H1 (cell line): Measurements from ENCODE around the gene XKR8. TPM values are rescaled to one million over a fixed set of nuclear protein-coding genes. Genes with fewer than 3 reads are reported as not detected.

Experiments used
- CTCF ChIA-PET: fragments of 300-600 bp; sonication (Branson Sonifier 250); formaldehyde crosslinking; loops from one replicate; lab custom pipeline; 2021; ENCODE audit not compliant: partially characterized antibody; lab: Charles Lee
- POLR2A ChIA-PET: fragments of 300-600 bp; sonication (Branson Sonifier 250); formaldehyde crosslinking; loops from one replicate; lab custom pipeline; 2021; ENCODE audit warnings: inconsistent platforms; ENCODE audit not compliant: partially characterized antibody; lab: Charles Lee
- DNase-seq, 2 experiments: peaks; one replicate each; pipeline versions ENCODE4 v3.0.0 to v3.0.0-alpha.2; 2010 to 2022; ENCODE audit warnings: low spot score in 2 of 2, low read depth in 1 of 2, mixed read lengths in 1 of 2
- FAIRE-seq: peaks from 2 replicates; lab custom pipeline; 2011; peaks lifted over from hg19 to GRCh38; lab: Jason Lieb, UNC
- H2AFZ ChIP-seq: 2 replicates; pipeline ENCODE4 v1.8.1; 2012; ENCODE audit warnings: low read length, inconsistent platforms
- H2AK5ac ChIP-seq: 2 replicates; pipeline ENCODE4 v1.6.1; 2013; ENCODE audit warnings: low read depth, low read length
- H2BK120ac ChIP-seq: replicated peaks from 2 replicates; pipeline ENCODE3; 2013; ENCODE audit warnings: low read depth, low read length, inconsistent platforms
- H2BK12ac ChIP-seq: 2 replicates; pipeline ENCODE4 v1.6.1; 2013; ENCODE audit warnings: low read depth, low read length
- H2BK15ac ChIP-seq: 2 replicates; pipeline ENCODE4 v1.6.1; 2013; ENCODE audit warnings: low read length
- H2BK20ac ChIP-seq: 2 replicates; pipeline ENCODE4 v1.6.1; 2013; ENCODE audit warnings: low read length
- H2BK5ac ChIP-seq: 2 replicates; pipeline ENCODE4 v1.6.1; 2013; ENCODE audit warnings: low read depth, low read length
- H3K14ac ChIP-seq: 2 replicates; pipeline ENCODE4 v1.6.1; 2013; ENCODE audit warnings: inconsistent platforms; ENCODE audit not compliant: insufficient read length
- H3K18ac ChIP-seq: 2 replicates; pipeline ENCODE4 v1.6.1; 2013; ENCODE audit warnings: low read length; ENCODE audit errors: extremely low read depth
- H3K23ac ChIP-seq: 2 replicates; pipeline ENCODE4 v1.6.1; 2013; ENCODE audit warnings: inconsistent platforms; ENCODE audit not compliant: insufficient read length
- H3K23me2 ChIP-seq: 2 replicates; pipeline ENCODE4 v1.6.1; 2013; ENCODE audit warnings: low read depth, low read length
- H3K27ac ChIP-seq: 2 replicates; pipeline ENCODE4 v1.6.1; 2011; ENCODE audit warnings: low read depth, low read length, inconsistent platforms
- H3K27me3 ChIP-seq, 4 experiments: replicated peaks in 1 of 4; 1 replicate in 1 of 4; 2 replicates in 3 of 4; pipeline versions ENCODE4 v1.6.1 to v1.8.1; 2011 to 2013; ENCODE audit warnings: low read length in 3 of 4, mild to moderate bottlenecking in 3 of 4, inconsistent platforms in 2 of 4, mixed read lengths in 2 of 4, moderate library complexity in 1 of 4; ENCODE audit not compliant: control insufficient read depth in 3 of 4, insufficient read depth in 3 of 4; ENCODE audit errors: extremely low read depth in 1 of 4
- H3K36me3 ChIP-seq, 4 experiments: 2 replicates each; pipeline versions ENCODE4 v1.6.1 to v1.8.1; 2011 to 2013; ENCODE audit warnings: mild to moderate bottlenecking in 4 of 4, low read length in 3 of 4, moderate library complexity in 2 of 4, control low read depth in 1 of 4, inconsistent platforms in 1 of 4; ENCODE audit not compliant: insufficient read depth in 4 of 4, control insufficient read depth in 2 of 4
- H3K4ac ChIP-seq: replicated peaks from 2 replicates; pipeline ENCODE3; 2013; ENCODE audit warnings: low read length, low read depth, mixed read lengths, inconsistent platforms; ENCODE audit not compliant: insufficient read length
- H3K4me1 ChIP-seq, 4 experiments: replicated peaks in 1 of 4; 1 replicate in 1 of 4; 2 replicates in 3 of 4; pipeline versions ENCODE4 v1.6.1 to v1.8.1; 2011 to 2013; ENCODE audit warnings: low read length in 3 of 4, inconsistent platforms in 2 of 4, mixed read lengths in 1 of 4; ENCODE audit not compliant: insufficient read depth in 4 of 4, control insufficient read depth in 3 of 4
- H3K4me2 ChIP-seq, 2 experiments: 2 replicates each; pipeline versions ENCODE4 v1.6.1 to v1.8.1; 2011 to 2013; ENCODE audit warnings: low read depth in 2 of 2, low read length in 2 of 2, control low read depth in 1 of 2, inconsistent platforms in 1 of 2, mild to moderate bottlenecking in 1 of 2; ENCODE audit not compliant: insufficient read depth in 1 of 2
- H3K4me3 ChIP-seq, 4 experiments: fragments of 200-600, 300-600 bp in 1 of 4; sonication (generic), shearing (Covaris generic), sonication (Bioruptor Twin) in 1 of 4; 2 replicates each; pipeline versions ENCODE4 v1.5.1 to v1.8.1; 2011 to 2016; ENCODE audit warnings: low read length in 4 of 4, low read depth in 3 of 4, control low read depth in 2 of 4, inconsistent platforms in 2 of 4, mild to moderate bottlenecking in 2 of 4, mixed read lengths in 1 of 4, moderate library complexity in 1 of 4; ENCODE audit not compliant: insufficient read depth in 2 of 4; ENCODE audit errors: extremely low read depth in 1 of 4
- H3K56ac ChIP-seq: replicated peaks from 2 replicates; pipeline ENCODE3; 2013; ENCODE audit warnings: low read depth, mild to moderate bottlenecking, mixed read lengths, low read length, inconsistent platforms; ENCODE audit not compliant: insufficient read length
- H3K79me1 ChIP-seq: 2 replicates; pipeline ENCODE4 v1.6.1; 2013; ENCODE audit warnings: low read depth, low read length, control low read depth
- H3K79me2 ChIP-seq, 2 experiments: 2 replicates each; pipeline versions ENCODE4 v1.6.1 to v1.8.1; 2012 to 2013; ENCODE audit warnings: low read length in 2 of 2, mild to moderate bottlenecking in 2 of 2, inconsistent platforms in 1 of 2; ENCODE audit not compliant: insufficient read depth in 2 of 2, control insufficient read depth in 1 of 2
- H3K9ac ChIP-seq, 4 experiments: replicated peaks in 1 of 4; 1 replicate in 1 of 4; 2 replicates in 3 of 4; pipeline versions ENCODE4 v1.6.1 to v1.8.1; 2011 to 2013; ENCODE audit warnings: low read depth in 3 of 4, low read length in 3 of 4, control low read depth in 2 of 4, mild to moderate bottlenecking in 2 of 4, moderate library complexity in 2 of 4, inconsistent platforms in 1 of 4; ENCODE audit errors: extremely low read depth in 1 of 4
- H3K9me3 ChIP-seq, 2 experiments: 2 replicates each; pipeline versions ENCODE4 v1.6.1 to v1.8.1; 2012 to 2013; ENCODE audit warnings: mild to moderate bottlenecking in 2 of 2, moderate library complexity in 2 of 2, control low read depth in 1 of 2, inconsistent platforms in 1 of 2, low read depth in 1 of 2, low read length in 1 of 2, mixed read lengths in 1 of 2; ENCODE audit not compliant: insufficient read depth in 2 of 2
- H4K20me1 ChIP-seq, 2 experiments: replicated peaks in 1 of 2; 2 replicates each; pipeline versions ENCODE3 to v1.8.1; 2011 to 2013; ENCODE audit warnings: inconsistent platforms in 2 of 2, low read length in 2 of 2, mild to moderate bottlenecking in 1 of 2; ENCODE audit not compliant: insufficient read depth in 2 of 2, control insufficient read depth in 1 of 2
- H4K5ac ChIP-seq: 2 replicates; pipeline ENCODE4 v1.6.1; 2013; ENCODE audit warnings: low read length, low read depth, mixed read lengths, inconsistent platforms; ENCODE audit not compliant: insufficient read length
- H4K8ac ChIP-seq: 2 replicates; pipeline ENCODE4 v1.8.0; 2013; ENCODE audit warnings: mild to moderate bottlenecking, moderate library complexity, low read length, inconsistent platforms; ENCODE audit not compliant: insufficient read depth; ENCODE audit errors: extremely low read depth
- H4K91ac ChIP-seq: replicated peaks from 2 replicates; pipeline ENCODE3; 2013; ENCODE audit warnings: low read length, mixed read lengths, inconsistent platforms; ENCODE audit not compliant: insufficient read length
- ASH2L ChIP-seq: fragments of 200-600, 300-600 bp; sonication (generic); IDR thresholded peaks from one replicate; pipeline ENCODE4 v1.7.1; 2017; ENCODE audit warnings: low read length
- ATF2 ChIP-seq: IDR thresholded peaks from 2 replicates; pipeline ENCODE4 v1.6.1; 2012; ENCODE audit warnings: low read length, inconsistent platforms
- CEBPB ChIP-seq: IDR thresholded peaks from 2 replicates; pipeline ENCODE4 v1.6.1; 2012; ENCODE audit warnings: low read depth, low read length
- CTBP2 ChIP-seq: IDR thresholded peaks from 2 replicates; pipeline ENCODE4 v1.7.0; 2011; ENCODE audit warnings: borderline replicate concordance, mild to moderate bottlenecking, moderate library complexity, mixed read lengths, low read length; ENCODE audit not compliant: insufficient read depth, insufficient read length
- FOSL1 ChIP-seq: IDR thresholded peaks from 2 replicates; pipeline ENCODE4 v1.6.1; 2011; ENCODE audit warnings: mild to moderate bottlenecking, low read depth, low read length, moderate library complexity; ENCODE audit not compliant: insufficient read depth
- HDAC2 ChIP-seq, 2 experiments: fragments of 300-600 bp in 1 of 2; sonication (generic) in 1 of 2; IDR thresholded peaks; 2 replicates each; pipeline ENCODE4 v1.6.1; 2011 to 2012; ENCODE audit warnings: low read depth in 2 of 2, low read length in 2 of 2, mild to moderate bottlenecking in 2 of 2, moderate library complexity in 2 of 2, borderline replicate concordance in 1 of 2, inconsistent platforms in 1 of 2
- JUN ChIP-seq: IDR thresholded peaks from 2 replicates; pipeline ENCODE4 v1.6.1; 2011; ENCODE audit warnings: low read depth, mild to moderate bottlenecking, improper control_type of control experiment, low read length
- KDM1A ChIP-seq: fragments of 200-600, 300-600 bp; sonication (generic); IDR thresholded peaks from 2 replicates; pipeline ENCODE4 v1.7.1; 2016; ENCODE audit warnings: mild to moderate bottlenecking, low read length, borderline replicate concordance
- KDM5A ChIP-seq: fragments of 200-600 bp; IDR thresholded peaks from 2 replicates; pipeline ENCODE4 v1.7.1; 2012; ENCODE audit warnings: mild to moderate bottlenecking, low read length, inconsistent platforms, mixed read lengths
- RXRA ChIP-seq: IDR thresholded peaks from 2 replicates; pipeline ENCODE4 v1.6.1; 2011; ENCODE audit warnings: low read depth, mild to moderate bottlenecking, low read length, moderate library complexity; ENCODE audit not compliant: insufficient read depth
- SIX5 ChIP-seq: IDR thresholded peaks from 2 replicates; pipeline ENCODE4 v1.6.1; 2011; ENCODE audit warnings: mild to moderate bottlenecking, low read depth, low read length
- TCF12 ChIP-seq: IDR thresholded peaks from 2 replicates; pipeline ENCODE4 v1.6.1; 2011; ENCODE audit warnings: low read depth, mild to moderate bottlenecking, low read length
- WGBS, 2 experiments: shearing (Covaris generic) in 1 of 2; methylation state at CpG; one replicate each; pipeline versions ENCODE4 v1.1.6 to v1.1.7; 2013 to 2015; ENCODE audit warnings: low lambda C conversion rate in 2 of 2, mixed read lengths in 2 of 2, inconsistent platforms in 1 of 2, low coverage in 1 of 2, missing lambda C conversion rate in 1 of 2; ENCODE audit not compliant: insufficient replicate concordance in 2 of 2, insufficient coverage in 1 of 2, insufficient read length in 1 of 2; ENCODE audit errors: extremely low coverage in 1 of 2, missing lambda C conversion rate in 1 of 2; 5-methylcytosine and 5-hydroxymethylcytosine counted together
- polyA plus RNA-seq, 7 experiments: library from polyadenylated mRNA; depleted of rRNA in 3 of 7; stranded (reverse) in 5 of 7; unstranded in 2 of 7; fragments of >200 nt in 5 of 7; fragments of 200-250 nt in 2 of 7; gene quantifications; 1 replicate in 5 of 7; 2 replicates in 1 of 7; 4 replicates in 1 of 7; pipeline versions ENCODE4 v1.2.1 to v1.2.3, GENCODE V29; 2011 to 2013; ENCODE audit warnings: missing spikeins in 2 of 7, mixed read lengths in 2 of 7
- total RNA-seq: library from RNA; stranded (reverse); fragmentation: NEBNext Ultra II Directional; extraction: Animal tissue kit (Norgen Biotek cat#: 25700); gene quantifications from 2 replicates; pipeline ENCODE4 v1.2.1, GENCODE V29; 2021

Gene XKR8
- total and polyA plus RNA-seq, 2 of the 8 experiments (the other 6 are each of a cell fraction or from before 2014, with no cell fraction given) = 14.2 to 16.3 TPM

- H3K79me1 ChIP-seq = no peaks in the 10 kb centered on the region
- DNase-seq (no peak), FAIRE-seq (no peak)
- 91% methylated on average over 3 of the region's 3 CpGs; no CpG with 5 or more reads in 1 of the 2 experiments for WGBS, 2 experiments
- H3K79me2 ChIP-seq = no peaks in the 10 kb centered on the region
- H3K4me2 ChIP-seq = no peak overlapping the region
- CTCF ChIA-PET = interaction anchor here (0.6 to 1.8 kb wide), 5 partner anchors 11 to 214 kb away, joined by 3 to 7 read pairs (median 4); no protein-coding TSS in a partner anchor
- no peak overlapping the region for H3K14ac ChIP-seq
- no peak overlapping the region for H3K18ac ChIP-seq
- H3K27me3 ChIP-seq = no peaks in the 10 kb centered on the region
- H3K4ac ChIP-seq = no peak overlapping the region
- H3K23me2 ChIP-seq = no peaks in the 10 kb centered on the region
- H3K27ac ChIP-seq = no peak overlapping the region
- H2BK12ac ChIP-seq = no peak overlapping the region
- H3K9me3 ChIP-seq = no peaks in the 10 kb centered on the region
- H2BK20ac ChIP-seq = no peak overlapping the region
- no peak overlapping the region for H2BK120ac ChIP-seq
- H4K20me1 ChIP-seq = no peaks in the 10 kb centered on the region
- no peak overlapping the region for H4K91ac ChIP-seq
- no peak overlapping the region for H3K56ac ChIP-seq
- peaks cover 0 to 14% (median 8%) of the 10 kb centered on the region in 4 experiments; a peak in 4 of 8 replicates for H3K36me3 ChIP-seq
- H2AFZ ChIP-seq = no peak overlapping the region
- no peak overlapping the region for H2BK15ac ChIP-seq
- no peak overlapping the region for H3K9ac ChIP-seq
- POLR2A ChIA-PET = interaction anchor here (1.7 to 1.8 kb wide), 2 partner anchors 9 to 12 kb away, joined by 3 to 4 read pairs; partner anchors contain the start of gene XKR8
- no peak overlapping the region for H2AK5ac ChIP-seq
- H3K4me1 ChIP-seq = no peaks in the 10 kb centered on the region
- TF ChIP-seq SIX5 (no peak), KDM1A (no peak), ASH2L (no peak), CTBP2 (no peak), RXRA (no peak), CEBPB (no peak), HDAC2 (IDR thresholded peaks at IDR 0.05; ENCODE audit: borderline replicate concordance in 1 of 2, low read depth in 2 of 2, low read length in 2 of 2) (no peak), KDM5A (no peak), JUN (no peak), TCF12 (no peak), FOSL1 (no peak), ATF2 (no peak)
- no peak overlapping the region for H2BK5ac ChIP-seq
- H3K4me3 ChIP-seq = no peak overlapping the region
- H3K23ac ChIP-seq = no peak overlapping the region
- H4K5ac ChIP-seq = no peak overlapping the region
- H4K8ac ChIP-seq = no peak overlapping the region
Observed at GRCh38 chr1:27968692-27969091, 8.9 kb downstream of the XKR8 start.
